ENCODE measurements around the gene PAXIP1. TPM values are rescaled to one million over a fixed set of nuclear protein-coding genes. Genes with fewer than 3 reads are reported as not detected.

Gene PAXIP1
- total RNA-seq, 4 donors from 2014 or later, result 5.8 to 15.4 (median 11.3) TPM

DNA sequence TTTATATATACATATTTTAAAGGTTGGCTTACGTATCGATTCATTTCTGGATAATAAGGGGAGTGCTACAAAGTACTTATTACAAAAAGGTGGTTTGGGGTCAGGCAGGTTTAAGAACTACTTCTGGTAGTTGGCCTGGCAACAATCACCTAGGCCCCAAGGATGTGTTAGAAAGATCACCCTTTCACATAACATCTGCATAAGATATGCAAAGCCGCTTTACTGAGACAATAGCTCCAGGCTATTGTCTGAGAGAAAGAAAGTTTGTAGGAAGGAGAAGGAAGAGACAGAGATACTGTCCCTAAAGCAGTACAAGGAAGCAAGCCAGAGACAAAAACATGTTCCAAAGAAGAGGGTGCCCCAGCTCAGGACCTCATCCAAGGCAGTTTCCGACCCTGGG lies 6.2 kb downstream of the PAXIP1 start:
- Histone ChIP-seq H3K9me3 (no peaks in the 10 kb centered on the region), H3K4me1 (peaks cover 4 to 15% (median 5%) of the 10 kb centered on the region in 3 donors), H3K4me3 (no peak overlapping the region), H3K36me3 (peaks cover 0 to 71% (median 0%) of the 10 kb centered on the region in 3 donors), H3K27me3 (no peaks in the 10 kb centered on the region), H3K27ac (no peak overlapping the region)
- TF ChIP-seq CTCF (IDR thresholded peaks at IDR 0.05) (no peak), POLR2A (IDR thresholded peaks at IDR 0.05) (no peak)
- intact Hi-C loops (cut with DNase I), result no loop called here
- no peak for DNase-seq
- 85 to 94% methylated on average over 4 of the region's 4 CpGs for WGBS, 2 donors

DNA sequence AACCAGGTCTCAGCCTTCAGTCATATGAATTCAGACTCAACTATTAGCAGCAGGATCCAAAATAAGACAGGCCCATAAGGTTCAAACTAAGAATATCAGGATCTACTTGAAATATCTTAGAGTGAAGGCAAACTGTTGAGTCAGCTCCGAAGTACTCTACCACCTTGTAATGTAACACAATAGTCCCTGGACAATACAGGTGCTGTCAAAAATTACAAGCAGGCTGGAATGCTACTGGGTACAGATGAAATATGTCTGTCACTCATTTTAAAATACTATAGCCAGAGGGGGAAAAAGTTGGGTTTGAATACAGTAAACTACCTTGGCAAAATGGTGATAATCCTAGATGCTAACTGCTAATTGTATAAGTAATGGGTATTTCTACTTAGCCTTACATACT lies 6.8 kb downstream of the PAXIP1 start:
- intact Hi-C loops (cut with DNase I), result no loop called here
- no peak for DNase-seq
- Histone ChIP-seq H3K4me1 (peaks cover 0 to 9% (median 0%) of the 10 kb centered on the region in 3 donors), H3K27ac (no peak overlapping the region), H3K4me3 (no peak overlapping the region), H3K27me3 (no peaks in the 10 kb centered on the region), H3K9me3 (no peaks in the 10 kb centered on the region), H3K36me3 (peaks cover 0 to 77% (median 0%) of the 10 kb centered on the region in 3 donors)
- TF ChIP-seq CTCF (IDR thresholded peaks at IDR 0.05), result no peak
- TF ChIP-seq POLR2A (IDR thresholded peaks at IDR 0.05), result no peak
- WGBS, 2 donors, result 90 to 100% methylated on average over 1 of the region's 1 CpG

GRCh38 chr7:154994996-154995395 lies 7.9 kb downstream of the PAXIP1 start:
- H3K27ac ChIP-seq, result no peak overlapping the region
- 60% methylated on average over 2 of the region's 2 CpGs for WGBS, 2 donors
- H3K27me3 ChIP-seq, result no peaks in the 10 kb centered on the region
- H3K36me3 ChIP-seq, result peaks cover 0 to 86% (median 0%) of the 10 kb centered on the region in 3 donors
- intact Hi-C loops (cut with DNase I), result no loop called here
- no peaks in the 10 kb centered on the region for H3K4me1 ChIP-seq
- DNase-seq, result no peak
- H3K4me3 ChIP-seq, result no peak overlapping the region
- TF ChIP-seq POLR2A (IDR thresholded peaks at IDR 0.05) (no peak), CTCF (IDR thresholded peaks at IDR 0.05) (no peak)
- H3K9me3 ChIP-seq, result no peaks in the 10 kb centered on the region

GRCh38 chr7:154990964-154991540 lies 11.9 kb downstream of the PAXIP1 start:
- no peak for DNase-seq
- no peak for TF ChIP-seq POLR2A (IDR thresholded peaks at IDR 0.05)
- no peak for TF ChIP-seq CTCF (IDR thresholded peaks at IDR 0.05)
- Histone ChIP-seq H3K27ac (no peak overlapping the region), H3K9me3 (no peaks in the 10 kb centered on the region), H3K27me3 (no peaks in the 10 kb centered on the region), H3K4me1 (no peaks in the 10 kb centered on the region), H3K36me3 (peaks cover 0 to 68% (median 0%) of the 10 kb centered on the region in 3 donors), H3K4me3 (no peak overlapping the region)
- WGBS, 2 donors, result 69 to 77% methylated on average over 3 of the region's 3 CpGs
- intact Hi-C loops (cut with DNase I), result no loop called here

DNA sequence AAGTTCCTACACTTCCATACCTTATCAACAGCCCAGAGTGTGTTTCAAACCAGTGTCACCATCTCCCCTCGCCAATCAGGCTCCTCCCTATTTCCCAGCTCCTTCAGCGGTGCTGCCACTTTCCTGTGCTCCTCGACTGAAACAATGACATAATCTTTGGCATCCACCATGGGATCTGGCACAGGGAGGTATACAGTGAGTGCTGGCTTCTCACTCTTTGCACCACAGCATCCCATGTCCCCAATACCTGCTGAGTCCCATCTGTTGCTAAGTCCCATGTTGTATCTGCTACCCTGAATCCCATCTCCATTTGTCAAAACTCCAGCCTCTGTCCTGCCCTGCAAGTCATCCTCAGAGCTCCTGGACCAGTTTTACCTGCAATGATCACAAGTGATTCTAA lies 15.4 kb downstream of the PAXIP1 start:
- Histone ChIP-seq H3K4me1 (no peaks in the 10 kb centered on the region), H3K9me3 (no peaks in the 10 kb centered on the region), H3K4me3 (no peak overlapping the region), H3K36me3 (peaks cover 0 to 43% (median 0%) of the 10 kb centered on the region in 3 donors), H3K27me3 (no peaks in the 10 kb centered on the region), H3K27ac (no peak overlapping the region)
- 71 to 73% methylated on average over 3 of the region's 3 CpGs for WGBS, 2 donors
- no peak for DNase-seq
- no peak for TF ChIP-seq CTCF (IDR thresholded peaks at IDR 0.05)
- TF ChIP-seq POLR2A (IDR thresholded peaks at IDR 0.05), result no peak
- intact Hi-C loops (cut with DNase I), result no loop called here

All from esophagus squamous epithelium (tissue), 5 donors.